IPS-NIHi7 (cell line): ENCODE results near the gene CASTOR2.
A peak's percentile ranks its signal among the peaks of the same experiment; 100 is the strongest.
"Not testable (repeated sequence)": the region's sequence is repeated elsewhere in the genome, so short reads cannot be mapped to it uniquely, and the experiment has no call there.

Experiments
- DNase-seq: peaks from one replicate; pipeline ENCODE4 v3.0.0; 2012; ENCODE audit warnings: mixed read lengths; ENCODE audit errors: extremely low spot score

The CASTOR2 gene

DNA sequence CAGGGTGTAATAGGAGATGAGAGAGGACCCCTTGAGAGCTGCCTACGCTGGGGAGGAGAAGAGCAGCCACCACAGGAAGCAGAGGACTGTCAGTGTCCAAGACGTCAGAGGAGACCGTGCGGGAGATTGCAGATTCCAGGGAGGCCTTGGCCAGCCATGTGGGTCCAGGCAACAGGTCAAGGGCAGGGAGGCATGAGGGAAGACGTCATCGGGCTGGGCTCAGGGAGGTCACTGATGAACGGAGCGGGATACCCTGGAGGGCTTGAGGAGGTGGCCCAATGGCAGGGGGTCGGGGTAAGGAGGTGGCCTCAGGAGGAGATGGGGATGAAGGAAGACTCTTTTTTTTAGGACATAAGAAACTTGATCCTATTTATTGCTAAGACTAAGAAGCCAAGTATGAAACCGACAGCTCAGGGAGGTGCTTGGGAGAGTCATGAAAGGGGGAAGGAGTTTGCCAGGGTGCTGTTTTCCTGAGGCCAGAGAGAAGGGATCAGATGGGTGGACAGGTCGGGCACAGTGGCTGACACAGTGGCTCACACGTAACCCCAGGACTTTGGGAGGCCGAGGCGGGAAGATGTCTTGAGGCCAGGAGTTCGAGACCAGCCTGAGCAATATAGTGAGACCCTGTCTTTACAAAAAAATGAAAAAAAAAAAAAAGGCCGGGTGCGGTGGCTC, 30.5 kb downstream of the CASTOR2 start:
- DNase-seq, result not testable (repeated sequence)

DNA sequence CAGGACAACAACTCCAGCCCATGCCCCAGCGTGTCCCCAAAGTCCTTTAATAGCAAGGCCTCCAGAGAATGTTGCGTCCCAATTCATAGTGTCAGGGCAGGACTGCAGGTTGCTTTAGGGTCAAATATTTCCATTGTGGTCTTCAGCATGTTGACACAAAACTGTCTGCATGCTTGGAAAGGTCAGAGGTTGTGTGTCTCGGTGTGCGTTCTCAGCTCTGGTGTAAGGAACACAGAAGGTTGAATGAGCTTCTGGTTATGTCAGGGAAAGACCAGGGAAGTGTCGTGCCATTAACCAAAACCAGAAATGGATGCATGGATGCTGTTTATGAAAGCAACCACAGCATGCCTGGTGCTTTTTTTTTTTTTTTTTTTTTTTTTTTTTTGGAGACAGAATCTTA, 31.9 kb downstream of the CASTOR2 start:
- DNase-seq, result not testable (repeated sequence)

DNA sequence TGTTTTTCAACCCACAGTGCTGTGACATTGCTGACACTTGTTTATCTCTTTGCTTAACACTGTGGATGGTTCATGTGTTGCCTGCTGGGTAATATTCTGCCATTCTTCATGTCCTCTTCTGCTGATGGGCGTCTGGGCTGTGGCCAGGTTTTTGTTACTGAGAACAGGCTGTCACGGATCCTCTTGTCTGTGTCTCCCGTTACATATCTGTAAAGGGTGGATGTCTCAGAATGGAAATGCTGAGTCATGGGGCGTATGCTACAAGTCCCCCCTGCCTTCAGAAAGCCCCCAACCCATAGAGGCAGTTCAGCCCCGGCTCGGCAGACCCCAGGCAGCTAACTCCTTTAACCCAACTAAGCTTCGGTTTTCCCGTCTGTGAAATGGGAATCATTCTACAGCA, 33.3 kb downstream of the CASTOR2 start:
- not testable (repeated sequence) for DNase-seq

DNA sequence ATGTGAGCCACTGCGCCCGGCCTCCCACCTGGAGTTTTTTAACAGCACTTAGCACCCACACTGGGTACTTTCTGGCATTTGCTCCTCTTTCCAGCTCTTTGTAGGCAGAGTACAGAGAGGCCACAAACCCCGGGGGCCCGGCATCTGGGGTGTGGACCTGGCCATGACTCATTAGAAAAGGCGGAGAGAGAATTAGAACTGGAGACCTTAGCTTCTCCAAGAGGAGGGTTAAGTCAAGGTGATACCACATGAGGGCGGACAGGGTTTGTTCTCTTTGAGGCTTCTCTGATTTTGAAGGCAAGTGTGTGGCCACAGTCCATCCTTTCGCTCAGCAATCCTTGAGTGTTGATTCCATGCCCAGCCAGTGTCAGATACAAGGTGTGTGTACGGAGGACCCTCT, 36.9 kb downstream of the CASTOR2 start:
- DNase-seq, result not testable (repeated sequence)

DNA sequence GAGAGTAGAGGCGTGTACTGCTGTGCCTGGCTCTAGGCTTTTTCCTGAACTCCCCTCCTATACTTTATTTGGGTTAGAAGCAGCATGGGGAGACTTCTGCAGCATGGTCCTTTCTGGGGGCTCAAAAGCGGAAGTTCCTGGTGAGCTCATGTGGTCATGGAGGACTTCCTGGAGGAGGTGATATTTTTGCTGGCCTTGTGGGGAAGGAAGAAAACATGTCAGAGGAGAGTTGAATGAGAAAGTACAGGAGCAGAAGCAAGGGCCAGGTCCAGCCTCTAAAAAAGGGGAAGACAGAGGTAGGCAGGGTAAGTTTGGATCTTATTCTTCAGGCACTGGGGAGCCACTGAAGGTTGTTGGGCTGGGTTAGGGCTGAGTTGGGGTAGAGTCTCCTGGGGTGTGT, 45.5 kb downstream of the CASTOR2 start:
- no peak for DNase-seq

DNA sequence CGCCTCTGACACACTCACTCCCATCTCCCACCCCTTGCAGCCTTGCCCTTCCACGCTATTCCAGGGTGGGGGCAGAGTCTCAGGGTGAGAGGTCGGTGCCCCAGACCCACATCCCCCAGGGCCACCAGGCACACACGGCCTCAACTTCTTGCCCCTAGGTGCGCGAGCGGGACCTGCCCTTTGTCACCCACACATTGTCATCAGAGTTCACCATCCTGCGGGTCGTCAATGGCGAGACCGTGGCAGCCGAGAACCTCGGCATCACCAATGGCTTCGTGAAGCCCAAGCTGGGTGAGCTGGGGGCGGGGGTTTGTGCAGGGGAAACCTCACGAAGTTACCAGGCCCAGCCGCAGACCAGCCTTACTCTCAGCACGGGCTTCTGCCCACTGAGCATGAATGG, 53.3 kb downstream of the CASTOR2 start:
- no peak for DNase-seq

DNA sequence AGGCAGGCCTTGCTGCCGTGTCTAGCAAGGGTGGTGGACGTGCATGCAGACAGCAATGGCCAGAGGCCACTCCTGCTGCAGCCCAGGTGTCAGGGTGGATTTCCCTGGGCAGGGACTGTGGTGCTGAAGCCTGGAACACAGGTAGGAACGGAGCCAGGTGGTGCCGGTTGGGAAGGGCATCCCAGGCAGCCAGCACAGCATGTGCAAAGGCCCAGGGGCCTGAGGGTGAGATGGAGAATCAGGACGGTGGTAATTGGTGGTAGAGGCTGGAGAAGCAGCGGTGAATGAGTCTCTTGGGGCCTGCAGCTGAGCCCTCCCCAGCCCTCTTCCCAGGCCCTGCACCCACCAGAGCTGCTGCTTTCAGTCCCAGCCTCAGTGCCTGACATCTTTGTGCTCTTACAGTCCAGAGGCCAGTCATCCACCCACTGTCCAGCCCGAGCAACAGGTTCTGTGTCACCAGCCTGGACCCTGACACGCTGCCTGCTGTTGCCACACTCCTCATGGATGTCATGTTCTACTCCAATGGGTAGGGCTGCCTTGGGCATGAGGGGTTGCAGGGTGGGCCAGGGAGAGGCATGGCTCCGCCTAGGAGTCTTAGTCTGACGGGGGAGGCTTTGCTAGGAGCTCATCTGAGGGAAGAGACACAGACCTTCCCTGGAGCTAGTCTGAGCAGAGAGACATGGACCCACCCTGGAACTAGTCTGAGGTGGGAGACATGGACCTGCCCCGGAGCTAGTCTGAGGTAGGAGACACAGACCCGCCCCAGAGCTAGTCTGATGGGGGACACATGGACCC, 54.3 kb downstream of the CASTOR2 start:
- no peak for DNase-seq

DNA sequence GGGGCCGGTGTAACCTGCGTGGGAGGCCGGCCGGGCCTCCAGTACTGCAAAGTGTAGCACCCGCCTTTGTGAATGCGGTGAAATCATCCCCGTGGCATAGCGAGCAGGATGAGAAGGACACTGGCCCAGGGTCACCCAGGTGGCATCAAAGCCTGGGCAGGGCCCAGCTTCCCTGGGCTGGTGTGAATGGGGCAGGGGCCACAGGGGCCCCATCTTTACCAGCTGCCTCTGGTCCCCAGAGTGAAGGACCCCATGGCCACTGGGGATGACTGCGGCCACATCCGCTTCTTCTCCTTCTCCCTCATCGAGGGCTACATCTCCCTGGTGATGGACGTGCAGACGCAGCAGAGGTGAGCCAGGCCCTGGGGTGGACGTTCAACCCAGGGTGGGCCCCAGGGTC, 55.3 kb downstream of the CASTOR2 start:
- DNase-seq, result no peak

DNA sequence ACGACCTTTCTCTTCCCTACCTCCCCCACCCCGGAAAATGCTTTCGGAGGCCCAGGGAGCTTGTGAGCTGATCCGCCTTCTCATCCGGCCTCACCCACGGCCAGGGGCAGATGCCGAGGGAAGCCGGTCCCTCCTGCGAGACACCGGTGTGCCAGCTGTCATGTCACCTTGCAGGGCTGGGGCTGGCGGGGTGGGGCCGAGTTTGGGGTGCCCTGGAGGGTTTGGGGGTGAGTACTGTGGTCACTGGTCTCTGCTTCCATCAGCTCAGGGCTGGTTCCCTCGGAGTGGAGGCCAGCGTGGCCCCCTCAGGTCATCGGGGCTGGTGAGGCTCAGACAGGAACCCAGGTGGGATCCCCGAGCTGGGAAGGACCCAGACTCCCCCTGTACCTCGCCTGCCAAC, 60.4 kb downstream of the CASTOR2 start:
- no peak for DNase-seq

DNA sequence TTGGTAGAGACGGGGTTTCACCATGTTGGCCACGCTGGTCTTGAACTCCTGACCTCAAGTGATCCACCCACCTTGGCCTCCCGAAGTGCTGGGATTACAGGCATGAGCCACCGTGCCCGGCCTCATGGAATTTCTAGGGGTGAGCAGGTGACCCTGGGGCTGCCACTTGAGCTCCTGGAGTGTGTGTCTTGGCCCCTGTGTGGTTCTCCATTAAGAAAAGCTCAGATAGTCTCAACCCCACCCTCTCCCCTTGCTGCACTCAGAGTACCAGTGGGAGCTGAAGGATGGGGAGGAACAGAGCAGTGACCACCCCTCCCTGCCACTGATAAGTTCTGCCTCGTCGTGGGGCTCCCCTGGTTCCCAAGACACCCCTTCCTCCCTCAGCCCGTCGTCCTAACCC, 63.8 kb downstream of the CASTOR2 start:
- DNase-seq, result no peak

DNA sequence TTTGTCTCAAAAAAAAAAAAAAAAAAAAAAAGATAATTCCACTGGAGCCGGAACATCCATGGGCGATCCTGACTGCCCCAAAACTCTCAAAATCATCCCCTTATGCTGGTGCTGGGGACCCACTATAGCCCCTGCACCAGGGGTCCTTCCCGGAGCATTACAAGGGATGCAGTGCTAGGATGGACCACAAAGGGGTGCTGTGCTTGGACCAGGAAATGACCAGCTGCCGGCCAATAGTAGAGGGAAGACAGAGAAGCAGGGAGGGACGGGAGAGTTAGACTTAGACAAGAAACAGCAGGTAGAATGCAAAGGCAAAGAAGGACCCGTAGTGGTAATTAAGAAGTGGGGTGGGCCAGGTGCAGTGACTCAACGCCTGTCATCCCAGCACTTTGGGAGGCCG, 68.6 kb downstream of the CASTOR2 start:
- peak; percentile 89 for DNase-seq

DNA sequence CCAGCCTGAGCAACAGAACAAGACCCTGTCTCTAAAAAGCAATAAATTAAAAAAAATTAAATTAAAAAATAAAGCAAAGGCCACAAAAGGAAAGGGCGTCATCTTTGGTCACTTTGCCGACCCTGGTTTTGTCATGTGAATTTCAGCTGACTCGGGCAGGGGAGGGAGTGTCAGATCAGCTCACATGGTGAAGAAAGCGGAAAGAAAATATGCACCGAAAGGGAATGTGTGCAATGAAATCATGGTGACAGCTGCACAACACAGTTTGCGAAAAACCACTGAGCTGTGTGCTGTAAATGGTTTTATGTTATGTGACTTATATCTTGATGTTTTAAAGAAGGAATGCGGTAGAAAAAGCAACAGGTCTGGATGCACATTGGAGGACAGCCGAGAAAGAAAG, 69.3 kb downstream of the CASTOR2 start:
- no peak for DNase-seq

DNA sequence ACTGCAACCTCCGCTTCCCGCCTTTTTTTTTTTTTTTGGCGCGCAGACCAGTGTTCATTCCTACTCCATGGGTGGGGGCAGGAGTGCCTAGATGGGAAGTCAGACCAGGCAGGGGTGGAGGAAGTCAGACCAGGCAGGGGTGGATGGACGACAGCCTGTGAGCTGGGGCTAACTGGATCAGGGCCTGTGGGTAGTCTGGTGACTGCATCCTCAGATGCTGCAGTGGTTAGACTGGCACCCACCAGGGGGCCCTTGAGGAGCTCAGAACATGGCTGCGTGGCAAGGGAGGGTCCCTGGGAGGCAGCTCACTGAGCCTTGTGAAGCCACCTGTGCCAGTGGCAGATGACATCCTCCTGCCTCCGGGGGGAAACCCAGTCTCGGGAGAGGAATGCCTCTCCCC, 74.0 kb downstream of the CASTOR2 start:
- no peak for DNase-seq

DNA sequence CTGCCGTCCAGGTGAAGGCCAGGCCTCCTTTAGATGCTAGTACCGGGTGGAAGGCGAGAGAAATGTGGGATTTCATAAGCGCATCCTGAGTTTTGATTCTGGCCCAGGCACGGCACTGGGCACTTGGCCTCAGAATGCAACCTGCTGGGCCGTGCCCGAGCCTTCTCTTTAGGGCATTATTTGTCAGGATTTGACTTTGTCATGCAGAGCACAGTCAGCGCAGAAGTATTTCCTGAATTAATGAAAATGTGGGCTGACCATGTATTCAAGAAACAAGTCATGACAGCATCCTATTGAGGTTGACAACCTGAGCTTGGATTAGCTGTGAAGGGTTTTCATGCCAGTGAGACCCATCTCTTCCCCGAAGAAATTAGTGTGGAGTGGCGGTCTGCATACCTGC, 74.7 kb downstream of the CASTOR2 start:
- no peak for DNase-seq

DNA sequence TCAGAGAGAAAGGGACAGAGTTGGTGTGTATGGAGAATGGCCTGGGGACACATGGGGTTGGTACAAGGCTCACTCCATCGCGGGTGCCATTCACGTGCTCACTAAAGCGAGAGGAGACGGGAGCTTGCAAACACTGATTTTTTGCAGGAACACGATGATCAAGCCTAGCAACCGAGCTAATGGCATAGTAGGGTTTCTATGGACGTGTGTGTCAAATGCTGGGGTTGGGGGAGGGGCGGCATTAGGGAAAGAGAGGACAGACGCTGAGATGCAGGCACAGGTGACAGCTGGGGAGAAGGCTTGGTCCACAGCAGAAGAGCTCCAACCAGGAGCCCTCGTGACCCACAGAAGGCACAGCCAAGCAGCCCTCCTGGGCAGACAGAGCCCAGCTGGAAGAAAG, 75.2 kb downstream of the CASTOR2 start:
- no peak for DNase-seq

DNA sequence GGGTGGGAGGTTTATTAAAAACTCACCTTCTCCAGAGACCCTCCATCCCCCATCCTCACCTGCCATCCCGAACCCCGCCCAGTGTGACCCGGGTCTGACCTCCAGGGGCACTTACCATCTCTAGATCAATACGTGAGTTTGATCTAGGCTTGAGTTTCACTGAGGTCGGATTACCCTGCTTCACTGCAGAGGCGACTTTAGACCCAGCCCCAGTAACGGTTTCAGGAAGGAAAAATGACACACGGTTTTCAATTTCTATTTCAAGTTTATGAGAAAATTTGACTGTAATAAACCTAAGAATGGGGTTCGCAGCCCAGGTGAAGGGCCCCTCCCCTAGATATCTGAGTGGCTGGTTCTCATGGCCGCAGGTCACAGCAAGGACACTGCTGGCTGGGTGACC, 76.0 kb downstream of the CASTOR2 start:
- DNase-seq, result no peak

DNA sequence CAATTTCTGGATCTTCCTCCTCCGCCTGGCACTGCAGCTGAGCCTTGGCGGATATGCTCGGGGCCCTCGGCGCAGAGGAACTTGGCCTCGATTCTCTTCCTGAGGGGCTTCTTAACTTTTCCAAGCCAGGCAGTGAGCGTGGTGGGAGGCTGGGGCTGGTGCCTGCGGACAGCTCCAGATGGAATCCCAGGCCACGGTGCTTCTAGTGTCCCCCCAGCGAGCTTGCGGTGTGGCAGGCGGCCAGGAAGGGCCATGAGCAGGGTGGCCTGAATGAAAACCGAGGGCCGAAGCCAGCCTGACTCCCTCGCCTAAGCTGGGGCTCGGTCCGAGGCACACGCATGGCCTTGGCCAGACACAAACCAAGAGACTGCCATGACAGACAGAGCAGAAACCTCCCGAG, 77.8 kb downstream of the CASTOR2 start:
- DNase-seq, result no peak

DNA sequence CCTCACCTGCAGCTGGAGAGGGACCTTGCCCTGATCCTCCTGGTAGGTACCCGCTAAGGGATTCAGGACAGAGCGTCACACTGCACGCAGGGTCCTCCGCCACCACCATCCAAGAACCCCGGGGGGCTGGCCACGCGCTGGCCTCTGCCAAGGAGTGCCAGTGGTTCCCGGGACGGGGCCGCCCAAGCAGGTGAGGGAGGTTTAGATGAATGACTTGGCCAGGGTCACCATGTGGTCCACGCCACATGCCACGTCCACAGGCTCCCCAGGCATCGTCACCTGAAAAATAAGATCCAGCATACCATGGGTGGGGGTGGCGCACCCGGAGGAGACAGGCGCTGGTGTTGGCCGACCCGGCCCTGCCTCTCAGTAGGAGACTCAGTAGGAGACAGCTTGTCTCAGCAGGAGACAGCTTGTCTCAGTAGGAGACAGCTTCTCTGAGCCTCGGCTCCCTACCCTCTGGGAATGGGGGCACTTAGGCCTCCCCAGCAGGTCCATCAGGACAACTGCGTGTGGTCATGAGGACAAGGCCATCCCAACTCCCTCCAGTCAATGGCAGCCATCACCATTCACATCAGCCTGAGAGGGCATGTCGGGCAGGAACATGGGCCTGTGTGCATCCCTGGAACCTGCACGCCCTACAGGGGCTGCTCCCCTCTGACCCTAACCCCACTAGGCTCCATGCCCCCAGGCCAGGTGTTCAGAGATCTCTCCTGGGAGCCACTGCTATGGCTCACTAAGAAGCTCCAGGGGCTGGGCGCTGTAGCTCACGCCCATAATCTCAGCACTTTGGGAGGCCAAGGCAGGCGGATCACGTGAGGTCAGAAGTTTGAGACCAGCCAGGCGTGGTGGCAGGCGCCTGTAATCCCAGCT, 78.6 kb downstream of the CASTOR2 start:
- DNase-seq, result no peak

DNA sequence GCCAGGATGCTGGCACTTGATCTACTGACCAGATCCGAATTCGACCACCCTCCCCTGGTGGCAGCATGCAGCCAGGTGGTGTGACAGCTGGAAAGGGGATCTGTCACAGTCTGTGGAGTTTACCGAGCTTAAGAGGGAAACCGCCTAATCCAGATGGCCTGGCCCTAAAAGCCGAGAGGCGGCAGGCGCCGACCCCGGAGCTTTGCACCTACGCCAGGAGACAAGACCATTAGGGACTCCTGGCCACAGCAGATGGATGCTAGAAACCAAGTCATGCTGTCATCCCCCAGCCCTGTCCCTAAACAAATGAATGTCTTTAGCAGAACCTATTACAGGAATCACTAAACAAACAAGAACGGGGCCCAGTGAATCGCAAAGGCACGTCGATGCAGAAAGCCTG, 81.4 kb downstream of the CASTOR2 start:
- DNase-seq, result no peak

DNA sequence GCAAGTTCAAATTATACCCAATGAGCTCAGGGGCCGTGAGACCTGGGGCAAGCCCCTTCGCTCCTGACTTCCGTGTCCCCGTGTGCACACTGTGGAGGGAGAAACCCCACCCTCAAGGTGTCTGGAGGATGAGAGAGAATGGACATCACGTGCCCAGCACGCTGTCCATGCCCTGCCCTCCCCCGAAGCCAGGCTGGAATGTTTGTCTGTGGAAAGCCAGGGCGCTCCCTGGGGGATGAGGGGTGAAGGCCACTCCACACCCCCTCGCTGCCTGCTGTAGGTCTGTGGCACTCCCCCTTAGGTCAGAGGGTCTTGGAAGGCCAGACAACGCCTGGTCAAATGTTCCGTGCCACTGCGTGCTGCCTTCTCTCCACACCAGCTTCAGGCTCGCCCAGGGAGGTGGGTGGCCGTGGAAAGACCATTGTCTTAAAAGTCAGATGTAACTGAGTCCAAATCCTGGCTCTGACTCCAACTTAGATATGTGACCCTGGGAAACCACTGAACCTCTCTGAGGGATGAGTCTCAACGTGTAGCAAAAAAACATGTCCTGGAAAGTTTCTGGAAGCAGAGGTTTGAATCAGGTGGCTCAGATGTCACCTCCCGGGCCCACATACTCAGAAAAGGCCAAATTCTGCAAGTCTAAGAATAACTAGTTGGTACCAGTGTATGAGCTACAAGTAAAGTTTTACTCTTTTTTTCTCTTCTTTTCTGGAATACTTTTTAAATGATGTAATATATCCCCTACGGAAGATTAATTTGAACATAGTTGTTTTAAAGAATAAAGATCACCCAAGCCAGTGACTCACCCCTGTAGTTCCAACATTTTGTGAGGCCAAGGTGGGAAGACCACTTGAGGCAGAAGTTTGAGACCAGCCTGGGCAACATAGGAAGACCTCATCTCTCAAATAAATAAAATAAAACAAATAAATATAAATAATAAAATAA, 84.2 kb downstream of the CASTOR2 start:
- DNase-seq, result no peak

DNA sequence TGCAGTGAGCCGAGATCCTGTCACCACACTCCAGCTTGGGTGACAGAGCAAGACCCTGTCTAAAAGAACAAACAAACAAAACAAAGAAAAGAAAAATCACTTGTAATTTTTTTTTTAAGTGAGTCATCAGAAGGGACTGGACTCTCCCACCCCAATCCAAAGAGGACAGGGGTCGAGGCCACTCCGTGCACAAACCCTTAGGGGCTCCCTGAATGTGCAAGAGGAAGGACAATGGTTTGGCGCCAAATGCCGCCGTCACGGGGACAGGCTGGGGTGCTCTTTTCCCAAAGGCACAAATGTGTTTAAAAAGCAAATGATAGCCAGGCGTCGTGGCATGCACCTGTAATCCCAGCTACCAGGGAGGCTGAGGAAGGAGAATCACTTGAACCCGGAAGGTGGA, 85.3 kb downstream of the CASTOR2 start:
- DNase-seq, result no peak
